ENCODE results near the gene CCDC27. TPM values are rescaled to one million over a fixed set of nuclear protein-coding genes. Genes with fewer than 3 reads are reported as not detected.

CCDC27 gene
- total and polyA plus RNA-seq, 4 experiments from 2014 or later = not detected

GRCh38 chr1:3771108-3772026 is 19.1 kb downstream of the CCDC27 start:
- H3K27ac ChIP-seq (ENCODE audit: low read depth, low read length) = no peak overlapping the region

GRCh38 chr1:3772027-3772714 is 19.9 kb downstream of the CCDC27 start:
- CTCF ChIA-PET (ENCODE audit: partially characterized antibody) = no interaction called here
- Histone ChIP-seq H3K27ac (ENCODE audit: low read depth, low read length) (no peak overlapping the region), H3K36me3 (ENCODE audit: insufficient read depth, low read length) (no peaks in the 10 kb centered on the region), H3K4me1 (ENCODE audit: insufficient read depth, low read length) (peaks cover 28% of the 10 kb centered on the region), H3K27me3 (ENCODE audit: insufficient read depth, low read length) (no peaks in the 10 kb centered on the region), H3K9me3 (ENCODE audit: control insufficient read depth in 1 of 2, low read length in 2 of 2) (no peaks in the 10 kb centered on the region), H3K4me3 (ENCODE audit: low read length in 2 of 2) (peak overlapping the region; percentile 14 to 60)
- H3K27ac Mint-ChIP-seq = peak overlapping the region in 2 of 7 donors; percentile 25 to 72
- POLR2A ChIA-PET (ENCODE audit: partially characterized antibody) = interaction anchor here (0.6 kb wide), 1 partner anchor 160 kb away, joined by 3 read pairs; no protein-coding TSS in a partner anchor
- H3K36me3 Mint-ChIP-seq = no peaks in the 10 kb centered on the region
- peaks cover 4 to 28% (median 11%) of the 10 kb centered on the region in 4 donors for H3K4me1 Mint-ChIP-seq
- intact Hi-C loops (cut with micrococcal nuclease) = loop anchor here (1.0 kb wide), 3 partner anchors 25 to 148 kb away; partner anchors contain the start of gene C1orf174
- H3K4me3 Mint-ChIP-seq = peak overlapping the region; percentile 56 to 81 (median 68)
- peaks cover 0 to 6% of the 10 kb centered on the region in 2 donors for H3K27me3 Mint-ChIP-seq
- peak; percentile 82 to 92 (median 83) for DNase-seq
- H3K9me3 Mint-ChIP-seq = no peaks in the 10 kb centered on the region

More at GRCh38 chr1:3771108-3772026, 19.1 kb downstream of the CCDC27 start:
- DNase-seq = no peak
- Histone ChIP-seq H3K4me1 (ENCODE audit: insufficient read depth, low read length) (peaks cover 28% of the 10 kb centered on the region), H3K27me3 (ENCODE audit: insufficient read depth, low read length) (no peaks in the 10 kb centered on the region), H3K4me3 (ENCODE audit: low read length in 2 of 2) (peak overlapping the region; percentile 14 to 60), H3K36me3 (ENCODE audit: insufficient read depth, low read length) (no peaks in the 10 kb centered on the region), H3K9me3 (ENCODE audit: control insufficient read depth in 1 of 2, low read length in 2 of 2) (no peaks in the 10 kb centered on the region)
- POLR2A ChIA-PET (ENCODE audit: partially characterized antibody) = interaction anchor here (0.6 kb wide), 1 partner anchor 160 kb away, joined by 3 read pairs; no protein-coding TSS in a partner anchor
- CTCF ChIA-PET (ENCODE audit: partially characterized antibody) = no interaction called here
- Mint-ChIP-seq H3K36me3 (no peaks in the 10 kb centered on the region), H3K27ac (peak overlapping the region in 2 of 7 donors; percentile 25 to 72), H3K4me3 (peak overlapping the region; percentile 56 to 81 (median 68)), H3K27me3 (peaks cover 0 to 6% of the 10 kb centered on the region in 2 donors), H3K4me1 (peaks cover 4 to 26% (median 11%) of the 10 kb centered on the region in 4 donors), H3K9me3 (no peaks in the 10 kb centered on the region)
- intact Hi-C loops (cut with micrococcal nuclease) = loop anchor here (1.0 kb wide), 3 partner anchors 24 to 147 kb away; partner anchors contain the start of gene C1orf174

GRCh38 chr1:3772715-3773571 is 20.7 kb downstream of the CCDC27 start, which contains the start of gene SMIM1:
SMIM1 (plus strand) TSS chr1:3772749; CDS start chr1:3775374, 2,625 bp downstream.
- peak within 1 kb of the TSS; percentile 14 to 60 for H3K4me3 ChIP-seq (ENCODE audit: low read length in 2 of 2)
- H3K27ac ChIP-seq (ENCODE audit: low read depth, low read length) = peak within 1 kb of the TSS; percentile 47
- POLR2A ChIA-PET (ENCODE audit: partially characterized antibody) = no interaction called here
- H3K36me3 Mint-ChIP-seq = no peaks in the 10 kb centered on the region
- peaks cover 28% of the 10 kb centered on the region for H3K4me1 ChIP-seq (ENCODE audit: insufficient read depth, low read length)
- peak within 1 kb of the TSS; percentile 56 to 81 (median 68) for H3K4me3 Mint-ChIP-seq
- H3K9me3 Mint-ChIP-seq = no peaks in the 10 kb centered on the region
- no peaks in the 10 kb centered on the region for H3K9me3 ChIP-seq (ENCODE audit: control insufficient read depth in 1 of 2, low read length in 2 of 2)
- peaks cover 4 to 28% (median 11%) of the 10 kb centered on the region in 4 donors for H3K4me1 Mint-ChIP-seq
- CTCF ChIA-PET (ENCODE audit: partially characterized antibody) = interaction anchor here (1.4 kb wide), 1 partner anchor 14 kb away, joined by 4 read pairs; no protein-coding TSS in a partner anchor
- intact Hi-C loops (cut with micrococcal nuclease) = loop anchor here (1.0 kb wide), 3 partner anchors 26 to 149 kb away; partner anchors contain the start of gene C1orf174
- H3K36me3 ChIP-seq (ENCODE audit: insufficient read depth, low read length) = no peaks in the 10 kb centered on the region
- H3K27me3 Mint-ChIP-seq = peaks cover 0 to 2% of the 10 kb centered on the region in 2 donors
- no peak for DNase-seq
- peak within 1 kb of the TSS in 4 of 7 donors; percentile 25 to 72 (median 54) for H3K27ac Mint-ChIP-seq
- no peaks in the 10 kb centered on the region for H3K27me3 ChIP-seq (ENCODE audit: insufficient read depth, low read length)

GRCh38 chr1:3773572-3774275 is 21.5 kb downstream of the CCDC27 start:
- H3K4me1 ChIP-seq (ENCODE audit: insufficient read depth, low read length) = peaks cover 28% of the 10 kb centered on the region
- CTCF ChIA-PET (ENCODE audit: partially characterized antibody) = interaction anchor here (1.4 kb wide), 1 partner anchor 13 kb away, joined by 4 read pairs; no protein-coding TSS in a partner anchor
- H3K36me3 ChIP-seq (ENCODE audit: insufficient read depth, low read length) = no peaks in the 10 kb centered on the region
- Mint-ChIP-seq H3K27ac (peak overlapping the region in 1 of 7 donors; percentile 17), H3K9me3 (no peaks in the 10 kb centered on the region), H3K4me3 (peak overlapping the region in 6 of 8 donors; percentile 10 to 70 (median 58)), H3K4me1 (peaks cover 4 to 28% (median 11%) of the 10 kb centered on the region in 4 donors), H3K27me3 (no peaks in the 10 kb centered on the region), H3K36me3 (no peaks in the 10 kb centered on the region)
- H3K27ac ChIP-seq (ENCODE audit: low read depth, low read length) = no peak overlapping the region
- no peak overlapping the region for H3K4me3 ChIP-seq (ENCODE audit: low read length in 2 of 2)
- no peaks in the 10 kb centered on the region for H3K27me3 ChIP-seq (ENCODE audit: insufficient read depth, low read length)
- DNase-seq = no peak
- no peaks in the 10 kb centered on the region for H3K9me3 ChIP-seq (ENCODE audit: control insufficient read depth in 1 of 2, low read length in 2 of 2)
- POLR2A ChIA-PET (ENCODE audit: partially characterized antibody) = interaction anchor here (1.5 kb wide), 1 partner anchor 19 kb away, joined by 6 read pairs; no protein-coding TSS in a partner anchor
- intact Hi-C loops (cut with micrococcal nuclease) = no loop called here

GRCh38 chr1:3774276-3774945 is 22.2 kb downstream of the CCDC27 start:
- peaks cover 0 to 3% of the 10 kb centered on the region in 2 donors for H3K36me3 Mint-ChIP-seq
- no peak overlapping the region for H3K27ac Mint-ChIP-seq
- no peak for DNase-seq
- no peaks in the 10 kb centered on the region for H3K27me3 ChIP-seq (ENCODE audit: insufficient read depth, low read length)
- peaks cover 28% of the 10 kb centered on the region for H3K4me1 ChIP-seq (ENCODE audit: insufficient read depth, low read length)
- H3K36me3 ChIP-seq (ENCODE audit: insufficient read depth, low read length) = peaks cover 2% of the 10 kb centered on the region
- intact Hi-C loops (cut with micrococcal nuclease) = no loop called here
- no peak overlapping the region for H3K4me3 ChIP-seq (ENCODE audit: low read length in 2 of 2)
- H3K9me3 ChIP-seq (ENCODE audit: control insufficient read depth in 1 of 2, low read length in 2 of 2) = no peaks in the 10 kb centered on the region
- no peaks in the 10 kb centered on the region for H3K9me3 Mint-ChIP-seq
- peaks cover 4 to 28% (median 11%) of the 10 kb centered on the region in 4 donors for H3K4me1 Mint-ChIP-seq
- no peaks in the 10 kb centered on the region for H3K27me3 Mint-ChIP-seq
- no peak overlapping the region for H3K27ac ChIP-seq (ENCODE audit: low read depth, low read length)
- POLR2A ChIA-PET (ENCODE audit: partially characterized antibody) = interaction anchor here (1.5 to 1.9 kb wide), 2 partner anchors 18 to 126 kb away, joined by 6 to 7 read pairs; partner anchors contain the start of gene C1orf174
- H3K4me3 Mint-ChIP-seq = peak overlapping the region in 1 of 8 donors; percentile 26
- CTCF ChIA-PET (ENCODE audit: partially characterized antibody) = interaction anchor here (1.4 kb wide), 1 partner anchor 13 kb away, joined by 4 read pairs; no protein-coding TSS in a partner anchor

Measured in CD4-positive, alpha-beta memory T cell (primary cell).